ENCODE measurements around the gene ZNF275.

- TF ChIP-seq CTCF (IDR thresholded peaks at IDR 0.05; ENCODE audit: insufficient read depth, low read length, poor library complexity, severe bottlenecking) = no peak
- no peak for TF ChIP-seq EZH2phosphoT487 (conservative IDR thresholded peaks at IDR 0.05; ENCODE audit: low read length)
Measured at GRCh38 chrX:153333266-153333665, 687 bp upstream of the ZNF275 start.

Measured in SU-DHL-6 (cell line).